Right lung (tissue), 5 donors: ENCODE results near the gene SULT1A3. TPM values are rescaled to one million over a fixed set of nuclear protein-coding genes. Genes with fewer than 3 reads are reported as not detected.

ENCODE experiments used
- polyA plus RNA-seq, 5 donors: library from polyadenylated mRNA; unstranded; fragments of 120-200 nt; gene quantifications; one replicate each; pipeline versions ENCODE4 v1.2.1 to v1.2.3, GENCODE V29; 2013; ENCODE audit warnings: inconsistent platforms in 1 of 5, low replicate concordance in 1 of 5; ENCODE audit not compliant: insufficient read length in 5 of 5, insufficient read depth in 1 of 5

The SULT1A3 gene
- polyA plus RNA-seq, 5 donors = 7.7 to 14.7 (median 10.4) TPM

Other genes starting within 250 kb of the SULT1A3 start
- gene TMEM219, start 237.2 kb upstream of the SULT1A3 start, polyA plus RNA-seq = 100 to 1,000 TPM in 4 of 5 donors, 10 to 100 TPM in 1; 94.6 to 126 (median 108) TPM
- 10 to 100 TPM; 42.8 to 66.2 (median 54.0) TPM for gene TAOK2, start 225.4 kb upstream of the SULT1A3 start, polyA plus RNA-seq
- gene HIRIP3, start 203.6 kb upstream of the SULT1A3 start, polyA plus RNA-seq = 10 to 100 TPM; 16.8 to 22.5 (median 19.8) TPM
- 10 to 100 TPM; 45.5 to 70.9 (median 48.1) TPM for gene INO80E, start 203.0 kb upstream of the SULT1A3 start, polyA plus RNA-seq
- gene DOC2A, start 188.2 kb upstream of the SULT1A3 start, polyA plus RNA-seq = 1 to 10 TPM; 1.4 to 5.3 (median 3.8) TPM
- not detected for gene C16orf92, start 176.1 kb upstream of the SULT1A3 start, polyA plus RNA-seq
- gene TLCD3B, start 168.0 kb upstream of the SULT1A3 start, polyA plus RNA-seq = under 1 TPM; 0.66 to 0.97 (median 0.79) TPM
- gene ALDOA, start 133.5 kb upstream of the SULT1A3 start, polyA plus RNA-seq = 100 to 1,000 TPM; 251 to 539 (median 362) TPM
- 10 to 100 TPM; 60.9 to 90.8 (median 68.7) TPM for gene PPP4C, start 123.3 kb upstream of the SULT1A3 start, polyA plus RNA-seq
- 1 to 10 TPM in 4 of 5 donors, under 1 TPM in 1; 0.85 to 2.0 (median 1.3) TPM for gene TBX6, start 107.3 kb upstream of the SULT1A3 start, polyA plus RNA-seq
- gene YPEL3, start 103.0 kb upstream of the SULT1A3 start, polyA plus RNA-seq = 10 to 100 TPM; 49.0 to 73.2 (median 55.0) TPM
- 10 to 100 TPM; 11.0 to 18.4 (median 15.6) TPM for gene GDPD3, start 85.7 kb upstream of the SULT1A3 start, polyA plus RNA-seq
- gene MAPK3, start 76.0 kb upstream of the SULT1A3 start, polyA plus RNA-seq = 100 to 1,000 TPM in 4 of 5 donors, 10 to 100 TPM in 1; 98.2 to 120 (median 114) TPM
- 10 to 100 TPM; 14.0 to 27.0 (median 17.9) TPM for gene CORO1A, start 15.7 kb upstream of the SULT1A3 start, polyA plus RNA-seq
- gene BOLA2B, start 5.6 kb upstream of the SULT1A3 start, polyA plus RNA-seq = 10 to 100 TPM; 13.1 to 37.9 (median 20.1) TPM
- gene SLX1A, start 5.4 kb upstream of the SULT1A3 start, polyA plus RNA-seq = 10 to 100 TPM; 12.7 to 28.5 (median 21.3) TPM
- 10 to 100 TPM; 13.8 to 29.2 (median 21.1) TPM for gene NPIPB13, start 49.2 kb downstream of the SULT1A3 start, polyA plus RNA-seq
- gene CD2BP2, start 156.1 kb downstream of the SULT1A3 start, polyA plus RNA-seq = 10 to 100 TPM; 45.3 to 56.7 (median 49.8) TPM
- gene TBC1D10B, start 171.2 kb downstream of the SULT1A3 start, polyA plus RNA-seq = 10 to 100 TPM; 23.9 to 43.1 (median 32.6) TPM
- gene MYL11, start 175.5 kb downstream of the SULT1A3 start, polyA plus RNA-seq = 100 to 1,000 TPM in 1 of 5 donors, 1 to 10 TPM in 2, under 1 TPM in 1, not detected in 1; 0.24 to 353 (median 6.6) TPM
- 1 to 10 TPM; 2.0 to 4.0 (median 2.7) TPM for gene SEPTIN1, start 183.3 kb downstream of the SULT1A3 start, polyA plus RNA-seq
- 10 to 100 TPM in 1 of 5 donors, 1 to 10 TPM in 4; 6.4 to 10.7 (median 7.8) TPM for gene ZNF48, start 196.2 kb downstream of the SULT1A3 start, polyA plus RNA-seq
- 1 to 10 TPM; 4.2 to 9.7 (median 4.9) TPM for gene ZNF771, start 208.4 kb downstream of the SULT1A3 start, polyA plus RNA-seq
- 10 to 100 TPM; 27.0 to 53.7 (median 37.8) TPM for gene DCTPP1, start 230.8 kb downstream of the SULT1A3 start, polyA plus RNA-seq
- gene SEPHS2, start 246.6 kb downstream of the SULT1A3 start, polyA plus RNA-seq = 10 to 100 TPM; 30.6 to 34.1 (median 32.7) TPM